ENCODE data around the gene DNAH1.
A peak's percentile ranks its signal among the peaks of the same experiment; 100 is the strongest.
"Not testable (repeated sequence)": the region's sequence is repeated elsewhere in the genome, so short reads cannot be mapped to it uniquely, and the experiment has no call there.

The DNAH1 gene

GRCh38 chr3:52328536-52329080, 12.5 kb downstream of the DNAH1 start:
- no peak for FAIRE-seq

GRCh38 chr3:52330194-52330805, 14.2 kb downstream of the DNAH1 start:
- DNase-seq (ENCODE audit: extremely low spot score, insufficient read length, low read depth): no peak
- FAIRE-seq: no peak

More at GRCh38 chr3:52328536-52329080, 12.5 kb downstream of the DNAH1 start:
- DNase-seq (ENCODE audit: extremely low spot score, insufficient read length, low read depth): no peak

- DNase-seq (ENCODE audit: extremely low spot score, insufficient read length, low read depth): no peak
- FAIRE-seq: no peak
Measured at GRCh38 chr3:52331091-52331490, 15.0 kb downstream of the DNAH1 start.

GRCh38 chr3:52331906-52332305, 15.8 kb downstream of the DNAH1 start:
- FAIRE-seq: peak; percentile 5
- no peak for DNase-seq (ENCODE audit: extremely low spot score, insufficient read length, low read depth)

GRCh38 chr3:52333869-52334557, 17.9 kb downstream of the DNAH1 start:
- FAIRE-seq (no peak), DNase-seq (ENCODE audit: extremely low spot score, insufficient read length, low read depth) (no peak)

GRCh38 chr3:52338131-52338530, 22.0 kb downstream of the DNAH1 start:
- FAIRE-seq; DNase-seq (ENCODE audit: extremely low spot score, insufficient read length, low read depth): not testable (repeated sequence)

- FAIRE-seq: peak; percentile 76
- peak; percentile 38 for DNase-seq (ENCODE audit: extremely low spot score, insufficient read length, low read depth)
Measured at GRCh38 chr3:52339612-52340011, 23.5 kb downstream of the DNAH1 start.

DNA sequence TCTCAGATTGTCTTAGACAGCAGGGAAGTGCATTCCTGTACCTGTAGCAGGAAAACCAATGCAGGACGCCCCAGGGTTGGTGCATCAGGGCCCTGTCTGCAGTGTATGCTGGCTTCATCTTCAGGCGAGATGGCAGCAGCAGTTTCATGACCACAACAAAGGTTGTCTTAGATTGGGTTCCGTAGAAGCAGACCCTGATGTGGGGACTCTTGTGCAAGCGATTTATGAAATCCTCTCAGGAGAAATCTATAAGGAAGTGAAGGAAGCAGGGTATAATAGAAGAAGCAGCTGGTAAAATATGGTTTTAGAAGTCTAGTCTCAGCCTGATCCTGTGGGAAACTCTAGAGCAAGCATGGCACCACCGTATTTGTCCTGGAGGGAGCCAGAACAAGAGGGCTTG, 25.0 kb downstream of the DNAH1 start:
- no peak for FAIRE-seq

DNA sequence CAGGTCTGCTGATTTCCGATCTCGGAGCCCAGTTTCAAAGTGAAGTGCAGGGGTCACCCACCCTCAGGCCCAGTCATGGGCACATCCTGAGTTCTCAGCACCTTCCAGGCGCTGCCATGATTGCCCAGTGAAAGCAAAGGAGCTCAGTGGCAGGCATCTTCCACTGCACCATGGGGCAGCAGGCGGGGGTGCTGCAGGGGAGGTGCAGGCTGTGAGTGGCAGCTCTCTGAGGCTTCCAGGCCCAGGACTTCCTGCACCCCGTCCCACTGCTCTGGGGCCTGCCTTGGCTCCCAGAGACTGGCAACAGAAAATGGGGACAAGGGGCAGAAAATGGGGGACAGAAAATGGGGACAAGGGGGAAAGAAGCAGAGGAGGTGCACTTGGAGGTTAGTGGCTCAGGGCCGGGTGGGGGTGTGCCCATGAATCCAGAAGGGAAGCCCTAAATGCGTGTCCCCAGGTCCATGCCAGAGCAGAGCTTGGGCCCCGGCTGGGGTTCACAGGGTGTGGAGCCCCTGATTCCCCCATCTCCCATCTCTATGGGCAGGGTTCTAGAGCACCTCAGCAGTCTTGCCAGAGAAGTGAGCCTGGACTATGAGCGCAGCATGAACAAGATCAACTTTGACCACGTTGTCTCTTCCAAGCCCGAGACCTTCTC, 28.0 kb downstream of the DNAH1 start:
- DNase-seq (ENCODE audit: extremely low spot score, insufficient read length, low read depth): no peak

More for the DNA sequence above, 25.0 kb downstream of the DNAH1 start:
- no peak for DNase-seq (ENCODE audit: extremely low spot score, insufficient read length, low read depth)

GRCh38 chr3:52345521-52346109, 29.5 kb downstream of the DNAH1 start:
- no peak for FAIRE-seq
- no peak for DNase-seq (ENCODE audit: extremely low spot score, insufficient read length, low read depth)

More for the DNA sequence above, 28.0 kb downstream of the DNAH1 start:
- FAIRE-seq: no peak

DNA sequence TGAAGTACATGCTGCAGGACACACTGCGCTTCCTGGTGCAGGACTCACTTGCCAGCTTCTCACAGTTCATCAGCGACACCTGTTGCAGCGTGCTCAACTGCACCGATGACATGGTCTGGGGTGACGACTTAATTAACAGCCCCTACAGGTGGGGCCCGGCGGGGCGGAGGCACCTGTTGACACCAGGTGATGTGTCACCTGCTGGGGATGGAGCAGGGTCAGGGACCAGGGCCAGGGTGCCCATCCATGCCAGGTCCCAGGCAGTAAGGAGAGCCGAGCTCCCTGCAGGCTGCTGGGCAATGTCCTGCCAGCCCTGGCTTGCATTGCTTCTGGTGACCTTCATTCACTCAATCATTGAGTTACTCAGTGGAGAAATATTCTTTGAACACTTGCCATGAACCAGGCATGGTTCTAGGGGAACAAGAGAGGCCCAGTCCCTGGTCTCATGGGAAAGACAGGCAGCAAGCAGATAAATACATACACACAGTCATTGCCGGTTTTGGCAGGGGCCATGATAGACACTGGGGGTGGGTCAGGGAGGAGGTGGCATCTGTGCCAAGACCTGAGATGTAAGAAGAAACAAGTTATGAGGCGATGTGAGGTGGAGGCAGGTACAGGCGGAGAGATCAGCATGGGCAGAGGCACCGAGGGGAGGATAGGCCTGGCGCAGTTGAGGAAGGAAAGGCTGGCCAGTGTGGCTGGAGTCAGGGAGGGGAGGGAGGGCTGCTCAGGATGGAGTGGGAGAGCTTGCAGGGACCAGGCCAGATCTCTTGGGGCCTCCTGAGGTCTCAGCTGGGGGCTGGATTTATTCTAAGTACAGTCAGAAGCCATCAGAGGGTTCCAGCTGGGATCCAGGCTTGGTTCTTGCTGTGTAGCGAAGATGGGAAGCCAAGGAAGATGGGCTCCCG, 30.8 kb downstream of the DNAH1 start:
- DNase-seq (ENCODE audit: extremely low spot score, insufficient read length, low read depth) (no peak), FAIRE-seq (no peak)

DNA sequence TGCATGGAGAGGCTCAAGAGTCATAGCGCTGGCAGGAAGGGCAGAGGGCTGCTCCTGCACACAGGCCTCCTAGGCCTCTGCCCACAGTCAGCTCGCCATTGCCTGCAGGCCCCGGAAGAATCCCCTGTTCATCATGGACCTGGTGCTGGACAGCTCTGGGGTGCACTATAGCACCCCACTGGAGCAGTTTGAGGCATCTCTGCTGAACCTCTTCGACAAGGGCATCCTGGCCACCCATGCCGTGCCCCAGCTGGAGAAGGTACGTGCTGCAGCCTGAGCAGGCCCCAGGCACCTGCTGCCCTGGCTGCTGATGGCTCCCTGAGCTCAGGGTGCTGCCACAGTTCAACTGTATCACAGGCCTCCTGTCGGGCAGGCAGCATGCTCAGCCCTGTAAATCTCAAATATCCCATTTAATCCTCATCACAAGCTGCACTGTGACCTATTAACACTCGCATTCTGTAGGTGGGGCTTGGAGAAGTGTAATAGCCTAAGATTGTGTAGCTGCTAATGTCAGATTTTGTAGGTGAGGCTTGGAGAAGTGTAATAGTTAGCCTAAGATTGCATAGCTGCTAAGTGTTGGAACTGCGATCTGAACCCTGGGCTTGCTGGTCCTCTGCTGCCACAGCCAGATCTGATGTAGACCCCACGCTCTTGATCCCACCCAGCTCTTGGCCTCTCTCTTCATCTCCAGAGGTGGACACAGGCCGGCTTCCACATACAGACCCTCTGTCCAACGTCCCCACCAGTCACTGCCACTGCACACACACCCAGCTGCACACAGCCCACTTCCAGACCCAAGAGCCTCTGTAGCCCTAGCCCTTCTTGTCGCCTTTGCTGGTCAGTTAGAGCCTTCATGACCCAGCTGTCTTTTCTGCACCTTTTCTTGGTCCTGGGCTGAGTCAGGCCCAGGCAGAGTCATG, 31.9 kb downstream of the DNAH1 start:
- FAIRE-seq: no peak
- DNase-seq (ENCODE audit: extremely low spot score, insufficient read length, low read depth): no peak

GRCh38 chr3:52349131-52349530, 33.0 kb downstream of the DNAH1 start:
- FAIRE-seq: no peak
- DNase-seq (ENCODE audit: extremely low spot score, insufficient read length, low read depth): no peak

DNA sequence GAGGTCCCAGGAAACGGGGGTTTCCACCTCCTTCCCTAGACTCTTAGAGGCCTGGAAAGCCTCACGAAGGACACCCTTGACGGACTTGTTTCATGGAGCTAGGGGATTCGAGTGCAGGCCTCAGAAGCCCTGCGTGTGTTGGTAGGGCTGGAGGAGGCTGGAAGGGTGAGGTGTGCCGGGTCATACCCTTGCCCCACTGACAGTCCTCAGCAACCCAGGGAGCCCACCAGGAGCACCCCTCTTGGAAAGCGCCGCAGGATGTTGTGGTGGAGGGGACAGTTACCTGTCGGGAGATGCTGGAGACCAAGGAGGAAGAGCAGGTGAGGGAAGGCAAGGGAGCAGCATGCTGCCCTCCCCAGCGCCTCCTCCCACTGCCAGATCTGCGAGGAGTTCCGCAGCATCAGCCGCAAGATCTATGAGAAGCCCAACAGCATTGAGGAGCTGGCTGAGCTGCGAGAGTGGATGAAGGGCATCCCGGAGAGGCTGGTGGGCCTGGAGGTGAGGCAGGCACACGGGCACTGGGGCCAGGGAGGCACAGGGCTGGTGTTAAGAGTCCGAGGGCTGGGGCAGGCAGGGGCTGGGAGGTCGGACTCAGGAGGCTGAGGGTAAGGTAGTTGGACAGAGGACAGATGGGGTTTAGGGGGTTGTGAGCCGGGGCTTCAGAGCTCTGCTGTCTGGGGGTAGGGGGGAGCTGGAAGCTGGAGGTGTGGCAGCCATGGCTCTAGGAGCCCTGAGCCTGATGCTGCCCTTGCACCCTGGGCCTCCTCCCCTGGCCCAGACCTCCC, 33.7 kb downstream of the DNAH1 start:
- FAIRE-seq: no peak
- DNase-seq (ENCODE audit: extremely low spot score, insufficient read length, low read depth): no peak

DNA sequence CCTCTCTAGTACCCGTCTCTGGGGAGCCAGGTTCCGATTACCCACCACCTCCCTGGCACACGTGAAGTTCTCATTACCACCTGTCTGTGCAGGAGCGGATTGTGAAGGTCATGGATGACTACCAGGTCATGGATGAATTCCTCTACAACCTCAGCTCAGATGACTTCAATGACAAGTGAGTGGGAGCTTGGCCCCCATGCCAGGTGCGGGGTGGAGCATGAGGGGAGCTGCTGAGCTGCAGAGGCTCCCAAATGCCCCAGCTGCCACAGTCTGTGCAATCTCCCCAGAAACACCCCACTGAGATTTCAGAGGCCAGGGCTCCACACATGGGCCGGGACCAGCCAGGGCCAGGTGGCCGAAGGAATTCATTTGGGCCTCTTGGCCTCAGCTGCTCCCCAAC, 34.3 kb downstream of the DNAH1 start:
- DNase-seq (ENCODE audit: extremely low spot score, insufficient read length, low read depth): no peak
- no peak for FAIRE-seq

GRCh38 chr3:52350981-52351761, 35.1 kb downstream of the DNAH1 start:
- no peak for FAIRE-seq
- DNase-seq (ENCODE audit: extremely low spot score, insufficient read length, low read depth): no peak

DNA sequence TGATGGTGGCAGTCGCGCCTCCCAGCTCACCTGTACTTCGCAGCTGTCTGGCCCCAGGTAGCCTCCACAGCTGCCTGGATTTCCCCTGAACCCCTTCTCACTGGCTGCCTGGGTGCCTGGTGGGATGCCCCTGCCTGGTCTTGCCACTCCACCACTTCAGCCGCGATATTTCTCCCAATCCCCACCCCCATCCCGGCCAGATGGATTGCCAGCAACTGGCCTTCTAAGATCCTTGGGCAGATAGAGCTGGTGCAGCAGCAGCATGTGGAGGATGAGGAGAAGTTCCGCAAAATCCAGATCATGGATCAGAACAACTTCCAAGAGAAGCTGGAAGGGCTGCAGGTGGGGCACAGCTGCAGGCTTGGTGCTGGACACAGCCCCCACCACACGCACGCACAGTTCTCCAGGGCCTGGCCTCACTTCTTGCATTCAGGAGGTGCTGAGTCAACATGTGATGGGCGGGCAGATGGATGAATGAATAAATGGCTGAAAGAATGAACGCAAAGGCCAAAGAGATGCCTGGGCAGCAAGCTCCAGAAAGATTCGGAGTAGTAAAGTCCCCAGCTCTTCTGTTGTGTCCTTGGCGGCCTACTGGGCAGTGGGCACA, 35.7 kb downstream of the DNAH1 start:
- no peak for DNase-seq (ENCODE audit: extremely low spot score, insufficient read length, low read depth)
- no peak for FAIRE-seq
